ENCODE measurements around the gene HIRA.
"Not testable (repeated sequence)": the region's sequence is repeated elsewhere in the genome, so short reads cannot be mapped to it uniquely, and the experiment has no call there.

HIRA gene

GRCh38 chr22:19443544-19444211 lies 12.1 kb upstream of the HIRA start:
- no peak for DNase-seq (ENCODE audit: low read depth in 2 of 2)

GRCh38 chr22:19442166-19442565 lies 10.6 kb upstream of the HIRA start:
- no peak for DNase-seq (ENCODE audit: low read depth in 2 of 2)

DNA sequence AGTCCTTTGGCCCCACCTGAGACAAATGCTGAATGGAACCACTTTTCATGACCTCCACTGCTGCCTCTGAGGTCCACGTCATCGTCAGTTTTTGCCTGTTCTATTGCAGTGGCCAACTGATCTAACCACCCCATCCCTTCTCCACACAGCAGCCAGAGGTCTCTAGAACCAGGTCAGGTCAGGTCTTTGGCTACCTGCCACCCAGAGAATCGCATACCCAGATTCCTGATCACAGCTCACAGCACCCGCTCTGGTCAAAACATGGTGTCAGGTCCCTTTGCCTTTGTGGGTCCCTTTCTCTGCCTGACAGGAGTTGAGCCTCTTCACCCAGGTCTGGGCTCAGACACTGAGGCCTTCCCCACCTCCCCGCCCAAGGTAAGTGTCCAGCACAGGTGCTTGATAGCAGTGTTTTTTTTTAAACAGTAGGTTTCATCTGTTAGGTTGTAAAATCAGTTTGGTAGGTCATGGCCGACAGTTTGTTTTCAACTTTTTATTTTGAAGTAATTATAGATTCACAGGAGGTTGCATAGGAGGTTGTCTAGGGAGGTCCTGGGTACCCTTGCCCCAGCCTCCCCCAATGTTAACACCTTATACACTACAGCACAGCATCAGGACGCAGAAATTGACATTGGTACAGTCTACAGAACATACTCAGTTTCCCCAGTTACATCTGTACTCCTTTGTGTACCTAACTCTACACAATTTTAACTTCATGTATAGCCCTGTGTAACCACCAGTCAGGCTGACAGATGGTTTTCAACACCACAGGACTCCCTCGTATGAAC lies 9.1 kb upstream of the HIRA start:
- no peak for DNase-seq (ENCODE audit: low read depth in 2 of 2)

DNA sequence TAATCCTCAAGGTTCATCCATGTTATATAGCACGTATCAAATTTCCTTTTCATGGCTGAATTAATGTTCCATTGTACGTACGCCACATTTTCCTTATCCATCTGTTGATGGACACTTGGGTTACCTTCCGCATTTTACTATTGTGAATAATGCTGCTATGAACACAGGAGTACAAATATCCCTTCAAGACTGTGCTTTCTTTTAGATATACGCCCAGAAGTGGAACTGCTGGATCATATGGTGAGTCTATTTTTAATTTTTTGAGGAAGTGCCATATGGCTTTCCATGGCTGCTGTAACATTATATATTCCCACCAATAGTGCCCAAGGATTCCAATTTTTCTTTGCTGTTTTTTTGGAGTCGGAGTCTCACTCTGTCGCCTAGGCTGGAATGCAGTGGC lies 6.8 kb upstream of the HIRA start:
- DNase-seq (ENCODE audit: low read depth in 2 of 2) = no peak

DNA sequence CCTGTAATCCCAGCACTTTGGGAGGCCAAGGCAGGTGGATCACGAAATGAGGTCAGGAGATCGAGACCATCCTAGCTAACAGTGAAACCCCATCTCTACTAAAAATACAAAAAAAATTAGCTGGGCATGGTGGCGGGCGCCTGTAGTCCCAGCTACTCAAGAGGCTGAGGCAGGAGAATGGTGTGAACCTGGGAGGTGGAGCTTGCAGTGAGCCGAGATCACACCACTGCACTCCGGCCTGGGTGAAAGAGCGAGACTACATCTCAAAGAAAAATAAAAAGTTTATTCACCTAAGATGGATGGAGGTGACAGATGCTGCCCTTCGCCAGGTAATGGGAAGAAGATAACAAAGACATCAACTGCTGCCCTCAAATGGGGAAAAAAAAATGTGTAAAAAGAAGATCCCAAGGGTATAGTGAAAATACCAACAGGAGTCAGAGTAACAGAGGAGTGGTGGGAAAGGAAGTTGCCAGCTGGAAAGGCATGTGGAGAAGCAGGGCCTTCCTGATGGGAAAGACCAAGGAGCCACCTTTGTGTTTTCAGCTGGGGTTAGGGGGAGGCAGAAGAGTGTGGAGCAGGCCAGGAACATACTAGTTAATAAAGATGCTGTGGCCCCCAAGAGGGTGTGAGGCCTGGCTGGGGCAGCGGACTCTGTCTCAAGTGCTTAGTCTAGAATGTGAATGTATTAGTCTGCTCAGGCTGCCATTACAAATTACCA lies 5.1 kb upstream of the HIRA start:
- DNase-seq (ENCODE audit: low read depth in 2 of 2) = not testable (repeated sequence)

GRCh38 chr22:19434829-19435580 lies 3.5 kb upstream of the HIRA start:
- DNase-seq (ENCODE audit: low read depth in 2 of 2) = no peak

DNA sequence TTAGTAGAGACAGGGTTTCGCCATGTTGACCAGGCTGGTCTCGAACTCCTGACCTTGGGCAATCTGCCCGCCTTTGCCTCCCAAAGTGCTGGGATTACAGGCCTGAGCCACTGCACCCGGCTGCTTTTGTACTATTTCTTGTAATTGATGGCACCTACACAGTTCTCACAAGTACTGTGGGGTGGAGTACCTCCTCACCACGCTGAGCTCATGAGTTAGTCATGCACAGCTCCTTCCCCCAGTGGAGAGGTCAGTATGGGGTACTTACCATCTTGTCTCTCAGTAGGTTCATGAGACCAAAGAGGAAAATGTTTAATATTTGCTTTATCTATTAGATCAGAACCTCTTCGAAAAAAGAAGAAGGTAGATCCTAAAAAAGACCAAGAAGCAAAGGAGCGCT lies 2.9 kb upstream of the HIRA start:
- no peak for DNase-seq (ENCODE audit: low read depth in 2 of 2)

DNA sequence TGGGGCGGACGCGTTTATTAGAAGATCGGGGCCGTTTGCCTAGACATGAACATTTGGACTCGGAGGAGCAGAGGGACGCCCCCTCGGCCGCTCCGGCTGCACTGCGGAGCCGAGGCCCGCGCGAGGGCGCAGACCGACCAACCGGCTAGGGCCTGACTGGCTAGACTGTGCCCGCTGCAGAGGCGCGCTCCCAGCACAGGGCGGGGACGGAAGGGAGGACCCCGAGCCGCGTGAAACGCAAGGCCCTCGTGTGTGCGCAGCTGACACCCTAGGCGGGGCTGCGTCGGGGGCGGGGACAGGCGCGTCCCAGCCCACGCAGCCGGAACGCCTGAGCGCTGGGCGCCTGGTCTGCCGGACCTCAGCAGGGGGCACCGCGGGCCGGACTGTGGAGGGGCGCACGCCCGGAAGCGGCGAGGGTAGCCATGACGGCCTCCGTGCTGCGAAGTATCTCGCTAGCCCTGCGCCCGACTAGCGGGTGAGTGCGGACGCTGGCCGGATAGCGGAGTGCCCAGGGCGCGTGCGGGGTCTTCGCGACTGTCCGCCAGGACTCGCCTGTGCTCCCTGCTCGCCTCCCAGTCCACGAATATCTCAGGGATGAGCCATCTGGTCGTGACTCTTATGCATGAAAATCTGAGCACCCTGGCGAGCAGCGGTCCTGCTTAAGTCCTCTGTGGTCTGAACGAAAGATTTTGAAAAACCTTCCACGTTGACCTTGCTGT lies 759 bp upstream of the HIRA start, which contains the start of gene MRPL40:
TSS of gene MRPL40 (plus strand) at position 413 of the 719 bp plus-strand sequence. CDS start at position 423, 10 bp downstream.
- DNase-seq (ENCODE audit: low read depth in 2 of 2) = peak; percentile 59 to 73

GRCh38 chr22:19430890-19431541 lies 517 bp downstream of the HIRA start:
- no peak for DNase-seq (ENCODE audit: low read depth in 2 of 2)

GRCh38 chr22:19429950-19430889 lies 1.3 kb downstream of the HIRA start:
- no peak for DNase-seq (ENCODE audit: low read depth in 2 of 2)

DNA sequence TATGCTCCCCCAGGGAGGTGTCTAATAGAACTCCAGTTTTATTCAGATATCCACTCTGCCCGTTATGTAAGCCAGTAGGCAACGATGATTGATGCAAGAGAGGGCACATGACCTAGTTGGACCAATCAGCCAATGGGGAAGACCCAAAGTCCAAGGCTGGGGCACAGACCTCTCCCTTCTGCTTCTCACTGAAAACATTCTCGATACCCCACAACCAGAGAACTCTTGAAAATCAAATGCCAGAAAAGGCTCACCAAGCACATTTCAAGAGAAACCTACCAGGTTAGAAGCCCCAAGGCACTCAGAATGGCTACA lies 7.4 kb downstream of the HIRA start:
- DNase-seq (ENCODE audit: low read depth in 2 of 2) = no peak

DNA sequence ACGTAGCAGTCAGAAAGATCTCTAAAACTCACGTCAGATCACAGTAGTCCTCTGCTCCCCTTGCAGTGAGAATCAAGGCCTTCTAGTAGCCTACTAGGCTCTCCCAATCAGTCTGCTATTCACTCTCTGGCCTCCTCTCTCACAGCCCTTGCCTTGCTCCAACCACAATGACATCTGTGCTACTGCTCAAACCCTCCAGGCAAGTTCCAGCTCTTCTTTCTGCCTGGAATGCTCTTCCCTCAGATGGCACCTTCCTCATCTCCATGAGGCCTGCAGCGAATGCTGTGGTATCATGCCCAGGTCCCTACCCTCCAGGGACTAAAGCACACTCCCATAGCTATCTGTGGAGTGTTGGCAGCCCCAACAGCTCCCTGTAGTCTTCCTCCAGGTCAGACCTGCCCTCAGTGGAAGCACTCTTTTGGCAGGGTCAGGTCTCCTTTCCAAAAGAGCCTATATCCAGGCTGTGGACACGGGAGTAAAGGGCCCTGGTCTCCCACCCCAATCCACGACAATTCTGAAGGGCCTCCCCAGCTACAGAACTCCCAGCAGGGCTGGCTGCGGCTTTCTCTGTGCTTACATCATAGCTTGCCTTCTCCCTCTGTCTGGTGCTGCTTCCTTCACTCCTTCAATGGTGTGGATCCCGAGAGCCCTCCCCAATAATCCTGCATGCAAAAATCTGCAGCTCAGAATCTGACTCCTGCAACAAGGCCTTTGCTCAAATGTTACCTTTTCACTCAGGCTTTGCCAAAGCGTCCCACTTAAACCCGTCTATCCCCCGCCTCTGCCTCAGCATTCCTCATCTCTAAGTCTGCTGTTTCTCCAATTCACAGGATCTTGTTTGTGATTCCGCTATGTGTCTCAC lies 8.9 kb downstream of the HIRA start:
- no peak for DNase-seq (ENCODE audit: low read depth in 2 of 2)

GRCh38 chr22:19420321-19420720 lies 11.2 kb downstream of the HIRA start:
- DNase-seq (ENCODE audit: low read depth in 2 of 2) = no peak

- no peak for DNase-seq (ENCODE audit: low read depth in 2 of 2)
These were observed 11.9 kb downstream of the HIRA start for GRCh38 chr22:19419464-19420178.

- no peak for DNase-seq (ENCODE audit: low read depth in 2 of 2)
These were observed 12.5 kb downstream of the HIRA start for GRCh38 chr22:19419086-19419463.

DNA sequence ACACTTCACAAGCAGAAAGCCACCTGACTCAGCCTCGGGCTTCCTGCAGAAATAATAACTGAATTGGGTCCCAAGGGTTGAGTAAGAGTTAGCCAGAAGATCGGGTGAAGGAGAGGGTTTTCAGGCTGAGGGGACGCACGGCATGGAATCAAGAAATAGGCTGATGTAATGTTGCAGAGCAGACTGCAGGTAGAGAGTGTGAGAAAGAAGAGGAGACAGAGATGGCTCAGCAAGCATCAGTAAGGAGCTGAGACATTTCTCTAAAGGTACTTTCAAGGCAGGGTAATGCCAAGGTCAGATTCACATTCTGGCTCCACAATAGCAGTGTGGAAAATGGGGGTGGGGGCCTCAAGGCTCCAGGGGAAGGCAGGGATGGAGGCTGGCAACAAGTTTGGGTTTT lies 18.6 kb downstream of the HIRA start:
- no peak for DNase-seq (ENCODE audit: low read depth in 2 of 2)

DNA sequence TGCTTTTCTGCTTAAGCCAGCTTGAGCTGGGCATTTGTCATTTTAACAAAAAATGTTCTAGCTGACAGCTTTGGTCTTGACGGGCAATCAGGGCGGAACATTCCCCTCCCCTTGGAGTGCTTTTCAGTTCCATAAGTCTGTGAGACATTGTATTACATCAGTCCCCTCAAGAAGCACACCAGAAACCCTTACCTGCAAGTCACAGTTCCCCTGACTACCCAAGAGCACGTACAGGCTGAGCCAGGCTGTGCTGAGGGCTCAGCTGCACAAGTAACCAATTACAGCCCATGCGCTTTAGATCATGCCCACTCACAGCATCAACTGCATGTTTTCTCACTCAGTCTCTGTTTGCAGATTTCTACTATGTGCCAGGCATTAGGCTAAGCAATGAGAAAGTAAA lies 19.1 kb downstream of the HIRA start:
- DNase-seq (ENCODE audit: low read depth in 2 of 2) = no peak

GRCh38 chr22:19411690-19412045 lies 19.9 kb downstream of the HIRA start:
- DNase-seq (ENCODE audit: low read depth in 2 of 2) = no peak

All from stimulated activated CD4-positive, alpha-beta T cell treated with anti-CD3 and anti-CD28 coated beads, Interleukin-1b, Interleukin-23, amount 100 ng/mL, for 1 hour (primary cell).